Caco-2 (cell line): Measurements from ENCODE around the gene KIF25. TPM values are rescaled to one million over a fixed set of nuclear protein-coding genes. Genes with fewer than 3 reads are reported as not detected.

Experiments
- BruUV-seq: library from RNA; stranded (reverse); fragments of 400-500 nt; replicated peaks from 2 replicates; lab custom pipeline; 2021; lab: Mats Ljungman, UMichigan
- CTCF ChIA-PET: fragments of 300-600 bp; sonication (Branson Sonifier 250); formaldehyde crosslinking; loops from one replicate; lab custom pipeline; 2022; ENCODE audit warnings: antibody characterized with exemption; lab: Charles Lee
- POLR2A ChIA-PET: fragments of 300-600 bp; sonication (Branson Sonifier 250); formaldehyde crosslinking; loops from one replicate; lab custom pipeline; 2022; ENCODE audit warnings: antibody characterized with exemption; lab: Charles Lee
- DNase-seq, 2 experiments: peaks; one replicate each; pipeline versions ENCODE4 v3.0.0 to v3.0.0-alpha.2; 2020 to 2022
- H3K27me3 ChIP-seq: replicated peaks from 2 replicates; pipeline ENCODE4 v1.6.0; 2011; ENCODE audit warnings: low read length; ENCODE audit not compliant: control insufficient read depth, insufficient read depth
- H3K36me3 ChIP-seq: 2 replicates; pipeline ENCODE4 v1.5.1; 2011; ENCODE audit warnings: low read length; ENCODE audit not compliant: control insufficient read depth, insufficient read depth
- H3K4me1 ChIP-seq: fragments of 250-450 bp; sonication (Bioruptor Pico); 2 replicates; pipeline ENCODE4 v1.5.1; 2020; ENCODE audit warnings: mild to moderate bottlenecking
- H3K4me3 ChIP-seq: 2 replicates; pipeline ENCODE4 v1.5.1; 2011; ENCODE audit warnings: low read depth, mild to moderate bottlenecking, control low read depth, low read length
- H3K9me3 ChIP-seq: fragments of 250-450 bp; sonication (Bioruptor Pico); 2 replicates; pipeline ENCODE4 v1.5.1; 2020; ENCODE audit warnings: mild to moderate bottlenecking, moderate library complexity
- H3K27ac Mint-ChIP-seq: one replicate; pipeline ENCODE4 v1.8.0; 2022; ENCODE audit warnings: mixed read lengths; ENCODE audit not compliant: unreplicated experiment
- H3K27me3 Mint-ChIP-seq: one replicate; pipeline ENCODE4 v1.8.0; 2022; ENCODE audit warnings: mixed read lengths; ENCODE audit not compliant: insufficient read depth, unreplicated experiment
- H3K36me3 Mint-ChIP-seq: one replicate; pipeline ENCODE4 v1.8.0; 2022; ENCODE audit warnings: mild to moderate bottlenecking, mixed read lengths; ENCODE audit not compliant: insufficient read depth, unreplicated experiment
- H3K4me1 Mint-ChIP-seq: one replicate; pipeline ENCODE4 v1.8.0; 2022; ENCODE audit warnings: low read depth, mixed read lengths; ENCODE audit not compliant: unreplicated experiment
- H3K4me3 Mint-ChIP-seq: one replicate; pipeline ENCODE4 v1.8.0; 2022; ENCODE audit warnings: mild to moderate bottlenecking, moderate library complexity, mixed read lengths; ENCODE audit not compliant: unreplicated experiment
- H3K9me3 Mint-ChIP-seq: one replicate; pipeline ENCODE4 v1.8.0; 2022; ENCODE audit warnings: mixed read lengths; ENCODE audit not compliant: unreplicated experiment
- intact Hi-C: fragments of 100-400 bp; cut with micrococcal nuclease; formaldehyde crosslinking; loops from one replicate; pipeline ENCODE4 v1.10.0; 2022; ENCODE audit not compliant: unreplicated experiment
- total RNA-seq: library from RNA; stranded (reverse); gene quantifications from 2 replicates; pipeline ENCODE4 v1.2.3, GENCODE V29; 2022
- TF ChIP-seq, protein P1 (sequence below), 2 experiments: fragments of 200-600 bp in 1 of 2; IDR thresholded peaks; 1 replicate in 1 of 2; 2 replicates in 1 of 2; pipeline versions ENCODE4 v1.5.1 to v1.8.0; 2011 to 2022; ENCODE audit warnings: antibody characterized with exemption in 1 of 2, control low read depth in 1 of 2, inconsistent platforms in 1 of 2, low read depth in 1 of 2, low read length in 1 of 2, mild to moderate bottlenecking in 1 of 2, moderate library complexity in 1 of 2; ENCODE audit not compliant: insufficient read depth in 1 of 2, severe bottlenecking in 1 of 2, unreplicated experiment in 1 of 2

Gene KIF25
- total RNA-seq, 1 experiment from 2014 or later = not detected

DNA sequence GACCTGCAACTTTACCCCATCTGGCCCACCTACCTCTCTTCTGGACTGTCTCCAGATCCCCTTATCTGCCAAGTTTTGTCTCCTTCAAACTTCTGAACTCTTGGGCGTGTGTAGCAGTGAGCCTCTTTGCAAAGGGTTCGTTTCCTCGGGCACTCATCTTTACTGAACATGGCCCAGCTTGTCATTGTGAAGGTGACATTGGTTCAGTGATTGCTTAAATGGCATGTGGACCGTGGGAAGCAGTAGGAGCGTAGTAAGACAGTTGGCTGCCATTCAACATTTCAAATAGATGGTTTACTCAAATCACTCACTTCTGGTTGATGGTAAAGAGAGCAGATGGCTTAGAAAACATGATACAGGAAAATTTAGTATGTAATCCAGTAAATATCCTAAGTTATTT lies 34.8 kb upstream of the KIF25 start:
- Mint-ChIP-seq H3K36me3 (peaks cover 66% of the 10 kb centered on the region), H3K4me3 (peak overlapping the region; percentile 30), H3K27ac (peak overlapping the region; percentile 82), H3K9me3 (peaks cover 10% of the 10 kb centered on the region), H3K27me3 (no peaks in the 10 kb centered on the region), H3K4me1 (peaks cover 54% of the 10 kb centered on the region)
- DNase-seq = no peak
- Histone ChIP-seq H3K36me3 (peaks cover 4% of the 10 kb centered on the region; the same call in 1 of the 2 replicates), H3K4me3 (no peak overlapping the region), H3K9me3 (no peaks in the 10 kb centered on the region), H3K4me1 (peaks cover 47% of the 10 kb centered on the region), H3K27me3 (no peaks in the 10 kb centered on the region)
- POLR2A ChIA-PET = no interaction called here
- CTCF ChIA-PET = no interaction called here
- no TSS peak for BruUV-seq
- intact Hi-C loops = loop anchor here (1.0 to 10.0 kb wide), 2 partner anchors 30 to 688 kb away; no protein-coding TSS in a partner anchor
- TF ChIP-seq, protein P1, sequence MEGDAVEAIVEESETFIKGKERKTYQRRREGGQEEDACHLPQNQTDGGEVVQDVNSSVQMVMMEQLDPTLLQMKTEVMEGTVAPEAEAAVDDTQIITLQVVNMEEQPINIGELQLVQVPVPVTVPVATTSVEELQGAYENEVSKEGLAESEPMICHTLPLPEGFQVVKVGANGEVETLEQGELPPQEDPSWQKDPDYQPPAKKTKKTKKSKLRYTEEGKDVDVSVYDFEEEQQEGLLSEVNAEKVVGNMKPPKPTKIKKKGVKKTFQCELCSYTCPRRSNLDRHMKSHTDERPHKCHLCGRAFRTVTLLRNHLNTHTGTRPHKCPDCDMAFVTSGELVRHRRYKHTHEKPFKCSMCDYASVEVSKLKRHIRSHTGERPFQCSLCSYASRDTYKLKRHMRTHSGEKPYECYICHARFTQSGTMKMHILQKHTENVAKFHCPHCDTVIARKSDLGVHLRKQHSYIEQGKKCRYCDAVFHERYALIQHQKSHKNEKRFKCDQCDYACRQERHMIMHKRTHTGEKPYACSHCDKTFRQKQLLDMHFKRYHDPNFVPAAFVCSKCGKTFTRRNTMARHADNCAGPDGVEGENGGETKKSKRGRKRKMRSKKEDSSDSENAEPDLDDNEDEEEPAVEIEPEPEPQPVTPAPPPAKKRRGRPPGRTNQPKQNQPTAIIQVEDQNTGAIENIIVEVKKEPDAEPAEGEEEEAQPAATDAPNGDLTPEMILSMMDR (IDR thresholded peaks at IDR 0.05; ENCODE audit: insufficient read depth in 1 of 2, low read depth in 1 of 2, low read length in 1 of 2, severe bottlenecking in 1 of 2, unreplicated experiment in 1 of 2) = no peak

DNA sequence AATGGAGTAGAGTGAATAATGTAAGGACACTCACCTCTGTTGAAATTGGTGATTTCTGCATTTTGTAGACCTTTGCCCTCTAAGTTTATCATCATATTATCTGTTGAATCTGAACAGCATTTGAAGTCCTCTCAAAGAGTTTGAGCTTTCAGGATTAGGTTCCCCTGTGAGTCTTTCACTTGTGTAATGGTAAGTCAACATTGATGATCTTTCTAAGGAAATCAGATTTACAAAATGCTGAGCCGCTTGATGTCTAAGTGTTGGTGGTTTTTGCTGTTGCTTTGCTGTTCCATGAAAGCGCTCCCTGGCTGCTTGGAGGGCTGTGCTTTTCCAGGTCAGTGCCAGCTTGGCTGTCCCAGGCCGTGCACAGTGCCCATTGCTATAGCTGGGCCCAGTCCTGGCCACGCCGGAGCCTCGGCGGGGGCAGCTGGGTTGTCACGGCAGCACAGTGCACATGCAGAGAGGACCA lies 33.8 kb upstream of the KIF25 start:
- Mint-ChIP-seq H3K36me3 (peaks cover 71% of the 10 kb centered on the region), H3K27me3 (no peaks in the 10 kb centered on the region), H3K4me1 (peaks cover 54% of the 10 kb centered on the region), H3K9me3 (peaks cover 10% of the 10 kb centered on the region), H3K4me3 (no peak overlapping the region), H3K27ac (peak overlapping the region; percentile 49)
- no peaks in the 10 kb centered on the region for H3K27me3 ChIP-seq
- POLR2A ChIA-PET = interaction anchor here (0.8 kb wide), 1 partner anchor 31 kb away, joined by 4 read pairs; no protein-coding TSS in a partner anchor
- intact Hi-C loops = loop anchor here (1.0 to 10.0 kb wide), 2 partner anchors 31 to 689 kb away; no protein-coding TSS in a partner anchor
- peak in 1 of 2 experiments; percentile 37 for DNase-seq
- peaks cover 47% of the 10 kb centered on the region for H3K4me1 ChIP-seq
- no peaks in the 10 kb centered on the region for H3K9me3 ChIP-seq
- TF ChIP-seq, protein P1 (IDR thresholded peaks at IDR 0.05; ENCODE audit: insufficient read depth in 1 of 2, low read depth in 1 of 2, low read length in 1 of 2, severe bottlenecking in 1 of 2, unreplicated experiment in 1 of 2) = no peak
- H3K36me3 ChIP-seq = peaks cover 4% of the 10 kb centered on the region; the same call in 1 of the 2 replicates
- H3K4me3 ChIP-seq = no peak overlapping the region
- CTCF ChIA-PET = no interaction called here
- BruUV-seq = no TSS peak

DNA sequence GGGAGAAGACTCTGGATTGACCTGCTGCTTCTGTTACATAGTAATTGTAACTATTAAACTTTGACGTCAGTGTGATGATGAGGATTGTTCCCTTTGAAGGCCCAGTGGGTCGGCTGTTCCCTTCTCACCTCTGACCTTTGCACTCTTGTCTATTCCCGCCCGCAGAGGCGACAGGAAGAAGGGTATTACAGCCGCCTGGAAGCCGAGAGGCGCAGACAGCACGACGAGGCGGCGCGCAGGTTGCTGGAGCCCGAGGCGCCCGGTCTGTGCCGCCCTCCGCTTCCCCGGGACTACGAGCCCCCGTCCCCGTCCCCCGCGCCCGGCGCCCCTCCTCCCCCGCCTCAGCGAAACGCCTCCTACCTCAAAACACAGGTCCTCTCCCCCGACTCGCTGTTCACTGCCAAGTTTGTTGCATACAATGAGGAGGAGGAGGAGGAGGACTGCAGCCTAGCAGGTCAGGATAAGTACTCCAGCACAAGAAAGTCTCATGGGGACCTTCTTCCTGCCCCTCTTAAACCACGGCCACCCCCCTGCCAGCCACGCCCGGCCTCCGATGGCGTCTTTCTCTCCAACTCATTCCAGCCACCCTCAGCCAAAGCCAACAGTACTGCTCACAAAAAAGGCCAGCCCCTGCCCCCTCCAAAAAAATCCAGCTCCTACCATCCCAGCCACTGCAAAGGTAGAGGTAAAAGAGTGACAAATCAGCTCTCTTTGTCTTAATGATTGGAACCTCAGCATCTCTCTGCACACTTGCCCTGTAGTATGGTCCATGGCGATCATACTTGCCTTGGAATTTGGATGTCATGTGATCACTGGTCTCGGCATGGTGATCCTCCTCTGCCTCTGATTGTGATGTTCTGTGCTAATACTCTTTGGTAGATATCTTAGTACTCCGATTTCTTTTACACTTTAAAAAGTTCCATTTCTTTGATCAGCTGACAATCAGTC lies 31.6 kb upstream of the KIF25 start:
- H3K27me3 Mint-ChIP-seq = no peaks in the 10 kb centered on the region
- POLR2A ChIA-PET = no interaction called here
- peaks cover 4% of the 10 kb centered on the region for H3K36me3 ChIP-seq
- no peak for DNase-seq
- H3K9me3 Mint-ChIP-seq = peaks cover 10% of the 10 kb centered on the region
- peaks cover 47% of the 10 kb centered on the region for H3K4me1 ChIP-seq
- no TSS peak for BruUV-seq
- peak overlapping the region; percentile 19 for H3K4me3 Mint-ChIP-seq
- TF ChIP-seq, protein P1 (IDR thresholded peaks at IDR 0.05; ENCODE audit: insufficient read depth in 1 of 2, low read depth in 1 of 2, low read length in 1 of 2, severe bottlenecking in 1 of 2, unreplicated experiment in 1 of 2) = no peak
- H3K27me3 ChIP-seq = no peaks in the 10 kb centered on the region
- peaks cover 54% of the 10 kb centered on the region for H3K4me1 Mint-ChIP-seq
- intact Hi-C loops = loop anchor here (5.0 to 10.0 kb wide), 2 partner anchors 59 to 691 kb away; no protein-coding TSS in a partner anchor
- H3K4me3 ChIP-seq = no peak overlapping the region
- H3K27ac Mint-ChIP-seq = peak overlapping the region; percentile 78
- H3K36me3 Mint-ChIP-seq = peaks cover 85% of the 10 kb centered on the region
- H3K9me3 ChIP-seq = no peaks in the 10 kb centered on the region
- CTCF ChIA-PET = no interaction called here
